Fibroblast of lung (primary cell): ENCODE measurements around the gene TRPM3. TPM values are rescaled to one million over a fixed set of nuclear protein-coding genes. Genes with fewer than 3 reads are reported as not detected.

Experiments used
- DNase-seq, 2 donors: peaks; one replicate each; pipeline versions ENCODE4 v3.0.0 to v3.0.0-alpha.2; 2010; ENCODE audit warnings: low read depth in 2 of 2
- H2AFZ ChIP-seq: 2 replicates; pipeline ENCODE4 v1.5.1; 2012; ENCODE audit warnings: low read length, control low read depth, inconsistent platforms
- H3K27ac ChIP-seq: 2 replicates; pipeline ENCODE4 v1.5.1; 2011; ENCODE audit warnings: low read length, control low read depth; ENCODE audit not compliant: insufficient read depth
- H3K27me3 ChIP-seq: 2 replicates; pipeline ENCODE4 v1.5.1; 2011; ENCODE audit warnings: mild to moderate bottlenecking, low read length; ENCODE audit not compliant: control insufficient read depth, insufficient read depth
- H3K36me3 ChIP-seq: 2 replicates; pipeline ENCODE4 v1.5.1; 2011; ENCODE audit warnings: low read length; ENCODE audit not compliant: control insufficient read depth, insufficient read depth
- H3K4me1 ChIP-seq: 2 replicates; pipeline ENCODE4 v1.5.1; 2011; ENCODE audit warnings: low read length; ENCODE audit not compliant: control insufficient read depth, insufficient read depth; ENCODE audit errors: extremely low read depth
- H3K4me2 ChIP-seq: 2 replicates; pipeline ENCODE4 v1.5.1; 2011; ENCODE audit warnings: low read length, control low read depth; ENCODE audit not compliant: insufficient read depth; ENCODE audit errors: extremely low read depth
- H3K4me3 ChIP-seq, 4 experiments: fragments of 200-600 bp in 1 of 4; sonication (generic) in 1 of 4; replicated peaks in 1 of 4; 2 replicates each; pipeline ENCODE4 v1.5.1; 2011 to 2016; ENCODE audit warnings: low read length in 4 of 4, low read depth in 3 of 4, mild to moderate bottlenecking in 3 of 4, control low read depth in 2 of 4, inconsistent platforms in 1 of 4, mixed read lengths in 1 of 4; ENCODE audit not compliant: insufficient read depth in 1 of 4; ENCODE audit errors: control extremely low read depth in 1 of 4
- H3K79me2 ChIP-seq: 2 replicates; pipeline ENCODE4 v1.5.1; 2012; ENCODE audit warnings: mild to moderate bottlenecking, low read length, inconsistent platforms; ENCODE audit not compliant: control insufficient read depth, insufficient read depth
- H3K9ac ChIP-seq: 2 replicates; pipeline ENCODE4 v1.5.1; 2011; ENCODE audit warnings: mild to moderate bottlenecking, low read length, control low read depth; ENCODE audit not compliant: insufficient read depth
- H3K9me3 ChIP-seq: 2 replicates; pipeline ENCODE4 v1.5.1; 2012; ENCODE audit warnings: low read depth, low read length; ENCODE audit not compliant: control insufficient read depth, insufficient read depth
- H4K20me1 ChIP-seq: 2 replicates; pipeline ENCODE4 v1.5.1; 2011; ENCODE audit warnings: low read length; ENCODE audit not compliant: control insufficient read depth, insufficient read depth; ENCODE audit errors: extremely low read depth
- CTCF ChIP-seq, 2 donors: IDR thresholded peaks in 1 of 2; conservative IDR thresholded peaks in 1 of 2; 1 replicate in 1 of 2; 2 replicates in 1 of 2; pipeline ENCODE4 v1.5.1; 2011 to 2012; ENCODE audit warnings: low read length in 2 of 2, control low read depth in 1 of 2, inconsistent platforms in 1 of 2, low read depth in 1 of 2, mild to moderate bottlenecking in 1 of 2
- EZH2 ChIP-seq: IDR thresholded peaks from 2 replicates; pipeline ENCODE4 v1.5.1; 2012; ENCODE audit warnings: low read length, control low read depth, mild to moderate bottlenecking; ENCODE audit errors: missing control alignments
- polyA plus RNA-seq, 2 donors: library from polyadenylated mRNA; depleted of rRNA in 1 of 2; stranded (reverse) in 1 of 2; unstranded in 1 of 2; fragments of >200 nt; gene quantifications; 2 replicates each; pipeline ENCODE4 v1.2.1, GENCODE V29; 2011 to 2012; ENCODE audit warnings: missing spikeins in 1 of 2
- total RNA-seq: library from RNA; depleted of rRNA; stranded (reverse); fragments of >200 nt; gene quantifications from 2 replicates; pipeline ENCODE4 v1.2.1, GENCODE V29; 2014

Gene TRPM3
- total and polyA plus RNA-seq, 2 donors (not counting 1 experiment from before 2014, with no cell fraction given), result 0.05 to 0.50 TPM

GRCh38 chr9:70936536-70936935, 184.9 kb downstream of the TRPM3 start:
- no peaks in the 10 kb centered on the region for H3K9me3 ChIP-seq
- no peaks in the 10 kb centered on the region for H4K20me1 ChIP-seq
- no peak overlapping the region for H2AFZ ChIP-seq
- H3K27me3 ChIP-seq, result no peaks in the 10 kb centered on the region
- H3K9ac ChIP-seq, result no peak overlapping the region
- no peak overlapping the region for H3K4me3 ChIP-seq
- no peak for TF ChIP-seq CTCF (conservative IDR thresholded peaks at IDR 0.05 in 1 of 2, IDR thresholded peaks at IDR 0.05 in 1 of 2; ENCODE audit: low read depth in 1 of 2, low read length in 2 of 2)
- TF ChIP-seq EZH2, result no peak
- H3K27ac ChIP-seq, result no peak overlapping the region
- no peak for DNase-seq
- H3K79me2 ChIP-seq, result no peaks in the 10 kb centered on the region
- no peak overlapping the region for H3K4me2 ChIP-seq
- no peaks in the 10 kb centered on the region for H3K4me1 ChIP-seq
- no peaks in the 10 kb centered on the region for H3K36me3 ChIP-seq

GRCh38 chr9:70935856-70936255, 185.6 kb downstream of the TRPM3 start:
- DNase-seq, result peak in 1 of 2 donors; percentile 56
- Histone ChIP-seq H3K9me3 (no peaks in the 10 kb centered on the region), H4K20me1 (no peaks in the 10 kb centered on the region), H3K36me3 (no peaks in the 10 kb centered on the region), H3K4me3 (no peak overlapping the region), H3K27ac (no peak overlapping the region), H3K27me3 (no peaks in the 10 kb centered on the region), H3K4me2 (no peak overlapping the region), H2AFZ (no peak overlapping the region), H3K79me2 (no peaks in the 10 kb centered on the region), H3K9ac (no peak overlapping the region), H3K4me1 (no peaks in the 10 kb centered on the region)
- TF ChIP-seq CTCF (conservative IDR thresholded peaks at IDR 0.05 in 1 of 2, IDR thresholded peaks at IDR 0.05 in 1 of 2; ENCODE audit: low read depth in 1 of 2, low read length in 2 of 2) (no peak), EZH2 (no peak)

GRCh38 chr9:70934642-70935041, 186.8 kb downstream of the TRPM3 start:
- DNase-seq, result no peak
- Histone ChIP-seq H3K27me3 (no peaks in the 10 kb centered on the region), H3K27ac (no peak overlapping the region), H3K79me2 (no peaks in the 10 kb centered on the region), H2AFZ (no peak overlapping the region), H3K4me2 (no peak overlapping the region), H3K4me3 (no peak overlapping the region), H4K20me1 (no peaks in the 10 kb centered on the region), H3K9me3 (no peaks in the 10 kb centered on the region), H3K9ac (no peak overlapping the region), H3K4me1 (no peaks in the 10 kb centered on the region), H3K36me3 (no peaks in the 10 kb centered on the region)
- TF ChIP-seq EZH2, result no peak
- TF ChIP-seq CTCF (conservative IDR thresholded peaks at IDR 0.05 in 1 of 2, IDR thresholded peaks at IDR 0.05 in 1 of 2; ENCODE audit: low read depth in 1 of 2, low read length in 2 of 2), result no peak
